ENCODE data around the gene PTPRG. TPM values are rescaled to one million over a fixed set of nuclear protein-coding genes. Genes with fewer than 3 reads are reported as not detected.
A peak's percentile ranks its signal among the peaks of the same experiment; 100 is the strongest.

Gene PTPRG
- total RNA-seq, 4 donors from 2014 or later, result 8.4 to 37.3 (median 14.9) TPM

- intact Hi-C loops (cut with DNase I; ENCODE audit: low total_unique reads), result no loop called here
- 77 to 83% methylated on average over 9 of the region's 9 CpGs for WGBS, 2 donors
- no peak for TF ChIP-seq CTCF (IDR thresholded peaks at IDR 0.05)
- DNase-seq (ENCODE audit: low spot score in 2 of 2), result peak in 1 of 2 donors; percentile 57
- no peak overlapping the region for H3K4me3 ChIP-seq (ENCODE audit: low read depth, poor library complexity, severe bottlenecking)
Observed at GRCh38 chr3:62097121-62097520, 535.8 kb downstream of the PTPRG start.

GRCh38 chr3:62098646-62099365, 537.4 kb downstream of the PTPRG start:
- no peak for DNase-seq (ENCODE audit: low spot score in 2 of 2)
- TF ChIP-seq POLR2A (IDR thresholded peaks at IDR 0.05) (no peak), CTCF (IDR thresholded peaks at IDR 0.05) (no peak)
- intact Hi-C loops (cut with DNase I; ENCODE audit: low total_unique reads), result no loop called here
- 88 to 90% methylated on average over 4 of the region's 4 CpGs for WGBS, 2 donors
- no peak overlapping the region for H3K4me3 ChIP-seq (ENCODE audit: low read depth, poor library complexity, severe bottlenecking)

- 66% methylated on average over 7 of the region's 7 CpGs for WGBS, 2 donors
- DNase-seq (ENCODE audit: low spot score in 2 of 2), result no peak
- no peak for TF ChIP-seq CTCF (IDR thresholded peaks at IDR 0.05)
- TF ChIP-seq POLR2A (IDR thresholded peaks at IDR 0.05), result no peak
- no peak overlapping the region for H3K4me3 ChIP-seq (ENCODE audit: low read depth, poor library complexity, severe bottlenecking)
- intact Hi-C loops (cut with DNase I; ENCODE audit: low total_unique reads), result no loop called here
Observed at GRCh38 chr3:62100282-62100989, 539.1 kb downstream of the PTPRG start.

- no peak overlapping the region for H3K4me3 ChIP-seq (ENCODE audit: low read depth, poor library complexity, severe bottlenecking)
- peak in 1 of 2 donors; percentile 34 for DNase-seq (ENCODE audit: low spot score in 2 of 2)
- TF ChIP-seq POLR2A (IDR thresholded peaks at IDR 0.05) (no peak), CTCF (IDR thresholded peaks at IDR 0.05) (no peak)
- intact Hi-C loops (cut with DNase I; ENCODE audit: low total_unique reads), result no loop called here
- WGBS, 2 donors, result 38 to 65% methylated on average over 1 of the region's 1 CpG
Observed at GRCh38 chr3:62101488-62101887, 540.1 kb downstream of the PTPRG start.

GRCh38 chr3:62103531-62103930, 542.2 kb downstream of the PTPRG start:
- no peak overlapping the region for H3K4me3 ChIP-seq (ENCODE audit: low read depth, poor library complexity, severe bottlenecking)
- no peak for TF ChIP-seq POLR2A (IDR thresholded peaks at IDR 0.05)
- TF ChIP-seq CTCF (IDR thresholded peaks at IDR 0.05), result no peak
- intact Hi-C loops (cut with DNase I; ENCODE audit: low total_unique reads), result no loop called here
- WGBS, 2 donors, result 79 to 90% methylated on average over 3 of the region's 3 CpGs
- no peak for DNase-seq (ENCODE audit: low spot score in 2 of 2)
